OCI-LY3 (cell line): ENCODE measurements around the gene ARRDC2.
"Not testable (repeated sequence)": the region's sequence is repeated elsewhere in the genome, so short reads cannot be mapped to it uniquely, and the experiment has no call there.

ENCODE experiments used
- H2AFZ ChIP-seq: fragments of 200-600, 300-600 bp; shearing (Covaris generic); 2 replicates; pipeline ENCODE4 v1.6.0; 2014; ENCODE audit warnings: antibody characterized with exemption, low read depth, low read length
- H3K27ac ChIP-seq: fragments of 200-600, 300-600 bp; sonication (generic); 2 replicates; pipeline ENCODE4 v1.5.1; 2014; ENCODE audit warnings: mild to moderate bottlenecking, low read length, moderate library complexity, mixed read lengths
- H3K27me3 ChIP-seq: fragments of 200-600, 300-600 bp; sonication (generic); 2 replicates; pipeline ENCODE4 v1.6.1; 2014; ENCODE audit warnings: low read depth, low read length, mixed read lengths
- H3K36me3 ChIP-seq: fragments of 200-600, 300-600 bp; sonication (generic); replicated peaks from 2 replicates; pipeline ENCODE3; 2014; ENCODE audit warnings: low read depth, low read length, mixed read lengths
- H3K4me1 ChIP-seq: fragments of 300-600, 200-600 bp; sonication (generic); 2 replicates; pipeline ENCODE4 v1.6.1; 2014; ENCODE audit warnings: low read length, mixed read lengths
- H3K4me2 ChIP-seq: fragments of 200-600, 300-600 bp; sonication (generic); 2 replicates; pipeline ENCODE4 v1.6.1; 2014; ENCODE audit warnings: low read length, mixed read lengths
- H3K4me3 ChIP-seq: fragments of 300-600, 200-600 bp; sonication (generic); 2 replicates; pipeline ENCODE4 v1.5.1; 2014; ENCODE audit warnings: antibody characterized with exemption, mild to moderate bottlenecking, low read length, moderate library complexity
- H3K79me2 ChIP-seq: fragments of 300-600, 200-600 bp; shearing (Covaris generic); 2 replicates; pipeline ENCODE4 v1.6.1; 2014; ENCODE audit warnings: mild to moderate bottlenecking, low read length, mixed read lengths
- H3K9ac ChIP-seq: fragments of 300-600, 200-600 bp; shearing (Covaris generic); 2 replicates; pipeline ENCODE4 v1.6.0; 2014; ENCODE audit warnings: mild to moderate bottlenecking, low read length, moderate library complexity
- H3K9me3 ChIP-seq: fragments of 200-600, 300-600 bp; shearing (Covaris generic); 2 replicates; pipeline ENCODE4 v1.6.1; 2014; ENCODE audit warnings: low read length, mixed read lengths; ENCODE audit not compliant: insufficient read depth
- H4K20me1 ChIP-seq: fragments of 200-600, 300-600 bp; sonication (generic); 2 replicates; pipeline ENCODE4 v1.6.1; 2016; ENCODE audit warnings: low read length, mixed read lengths; ENCODE audit not compliant: insufficient read depth
- EZH2phosphoT487 ChIP-seq: fragments of 200-600 bp; shearing (Covaris generic); IDR thresholded peaks from 2 replicates; pipeline ENCODE4 v1.6.1; 2018; ENCODE audit warnings: antibody characterized with exemption, mixed run types, low read depth
- TF ChIP-seq, protein P1 (sequence below): fragments of 200-600, 300-600 bp; sonication (generic); IDR thresholded peaks from 2 replicates; pipeline ENCODE4 v1.5.1; 2014; ENCODE audit warnings: antibody characterized with exemption, low read length, low read depth

ARRDC2 gene

DNA sequence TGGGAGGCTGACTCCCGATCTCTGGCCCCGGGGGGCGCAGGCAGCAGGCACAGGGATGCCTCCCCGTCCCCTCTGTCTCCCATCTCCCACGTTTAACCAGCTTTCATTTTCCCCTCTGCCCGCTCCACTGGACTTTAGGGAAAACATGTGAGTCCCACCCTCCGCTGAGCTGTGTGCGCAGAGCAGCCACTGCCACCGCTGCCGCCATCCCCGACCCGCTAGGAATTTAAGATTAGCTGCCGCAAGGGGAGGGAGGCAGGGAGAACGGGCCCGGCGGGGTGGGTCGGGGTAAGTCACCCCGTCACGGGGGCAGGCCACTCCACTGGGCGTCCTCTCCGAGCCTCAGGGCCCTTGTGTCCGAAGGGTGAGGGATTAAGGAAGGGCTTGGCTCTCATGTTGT, 25.5 kb upstream of the ARRDC2 start:
- Histone ChIP-seq H2AFZ (no peak overlapping the region), H3K4me1 (peaks cover 15% of the 10 kb centered on the region), H3K9me3 (no peaks in the 10 kb centered on the region), H3K4me2 (no peak overlapping the region), H3K79me2 (no peaks in the 10 kb centered on the region), H3K9ac (no peak overlapping the region), H4K20me1 (no peaks in the 10 kb centered on the region), H3K27me3 (peaks cover 5% of the 10 kb centered on the region), H3K4me3 (no peak overlapping the region), H3K27ac (no peak overlapping the region), H3K36me3 (no peaks in the 10 kb centered on the region)
- TF ChIP-seq EZH2phosphoT487 = no peak
- TF ChIP-seq, protein P1, sequence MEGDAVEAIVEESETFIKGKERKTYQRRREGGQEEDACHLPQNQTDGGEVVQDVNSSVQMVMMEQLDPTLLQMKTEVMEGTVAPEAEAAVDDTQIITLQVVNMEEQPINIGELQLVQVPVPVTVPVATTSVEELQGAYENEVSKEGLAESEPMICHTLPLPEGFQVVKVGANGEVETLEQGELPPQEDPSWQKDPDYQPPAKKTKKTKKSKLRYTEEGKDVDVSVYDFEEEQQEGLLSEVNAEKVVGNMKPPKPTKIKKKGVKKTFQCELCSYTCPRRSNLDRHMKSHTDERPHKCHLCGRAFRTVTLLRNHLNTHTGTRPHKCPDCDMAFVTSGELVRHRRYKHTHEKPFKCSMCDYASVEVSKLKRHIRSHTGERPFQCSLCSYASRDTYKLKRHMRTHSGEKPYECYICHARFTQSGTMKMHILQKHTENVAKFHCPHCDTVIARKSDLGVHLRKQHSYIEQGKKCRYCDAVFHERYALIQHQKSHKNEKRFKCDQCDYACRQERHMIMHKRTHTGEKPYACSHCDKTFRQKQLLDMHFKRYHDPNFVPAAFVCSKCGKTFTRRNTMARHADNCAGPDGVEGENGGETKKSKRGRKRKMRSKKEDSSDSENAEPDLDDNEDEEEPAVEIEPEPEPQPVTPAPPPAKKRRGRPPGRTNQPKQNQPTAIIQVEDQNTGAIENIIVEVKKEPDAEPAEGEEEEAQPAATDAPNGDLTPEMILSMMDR = no peak

DNA sequence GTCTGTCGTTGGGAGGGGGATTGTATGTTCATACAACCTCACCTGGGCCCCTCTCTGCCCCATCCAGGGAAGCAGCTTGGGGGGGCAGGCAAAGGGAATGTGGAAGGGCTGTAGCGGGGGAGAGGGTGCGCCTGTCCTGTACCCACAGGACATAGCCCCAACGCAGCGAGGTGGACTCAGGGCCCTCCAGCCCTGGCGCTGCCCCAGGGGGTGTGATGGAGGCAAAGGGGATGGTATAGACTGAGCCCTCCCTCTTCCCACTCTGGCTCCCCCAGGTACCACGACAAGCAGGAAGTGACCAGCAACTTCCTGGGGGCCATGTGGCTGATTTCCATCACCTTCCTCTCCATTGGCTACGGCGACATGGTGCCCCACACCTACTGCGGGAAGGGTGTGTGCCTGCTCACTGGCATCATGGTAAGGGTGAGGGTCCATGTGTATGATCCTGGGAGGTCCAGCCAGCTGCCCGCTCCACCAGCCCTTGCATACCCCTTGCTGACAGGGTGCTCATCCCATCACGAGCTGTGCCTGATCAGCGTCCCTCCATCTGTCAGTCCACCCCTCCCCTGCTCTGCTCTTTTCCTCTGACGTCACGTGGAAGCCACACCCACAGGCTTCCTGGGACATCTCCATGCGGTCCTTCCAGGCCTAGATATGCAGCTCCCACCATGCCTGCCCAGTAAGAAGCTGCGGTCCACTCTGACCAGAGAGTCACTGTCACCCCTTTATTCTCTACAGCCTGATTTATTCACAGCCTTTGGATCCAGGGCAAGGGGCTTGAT, 22.7 kb upstream of the ARRDC2 start:
- Histone ChIP-seq H4K20me1 (no peaks in the 10 kb centered on the region), H3K9ac (no peak overlapping the region), H3K4me2 (no peak overlapping the region), H3K27ac (no peak overlapping the region), H3K36me3 (no peaks in the 10 kb centered on the region), H3K4me3 (no peak overlapping the region), H3K9me3 (no peaks in the 10 kb centered on the region), H2AFZ (no peak overlapping the region), H3K4me1 (peaks cover 4% of the 10 kb centered on the region), H3K27me3 (peaks cover 4% of the 10 kb centered on the region), H3K79me2 (no peaks in the 10 kb centered on the region)
- TF ChIP-seq, protein P1 = no peak
- TF ChIP-seq EZH2phosphoT487 = no peak

GRCh38 chr19:17986569-17986968, 21.4 kb upstream of the ARRDC2 start:
- H3K9me3 ChIP-seq, H3K27ac ChIP-seq, H2AFZ ChIP-seq, H4K20me1 ChIP-seq, H3K36me3 ChIP-seq, H3K27me3 ChIP-seq, H3K4me2 ChIP-seq, H3K4me3 ChIP-seq, H3K79me2 ChIP-seq, H3K9ac ChIP-seq, H3K4me1 ChIP-seq: not testable (repeated sequence)

- no peak overlapping the region for H3K4me3 ChIP-seq
- no peaks in the 10 kb centered on the region for H3K9me3 ChIP-seq
- no peaks in the 10 kb centered on the region for H3K79me2 ChIP-seq
- H2AFZ ChIP-seq = no peak overlapping the region
- no peaks in the 10 kb centered on the region for H3K36me3 ChIP-seq
- no peak overlapping the region for H3K9ac ChIP-seq
- no peaks in the 10 kb centered on the region for H4K20me1 ChIP-seq
- no peaks in the 10 kb centered on the region for H3K27me3 ChIP-seq
- no peaks in the 10 kb centered on the region for H3K4me1 ChIP-seq
- H3K4me2 ChIP-seq = no peak overlapping the region
- no peak overlapping the region for H3K27ac ChIP-seq
- TF ChIP-seq EZH2phosphoT487 = no peak
- TF ChIP-seq, protein P1 = no peak
These were observed 19.8 kb upstream of the ARRDC2 start for GRCh38 chr19:17988161-17988560.
